ENCODE data around the gene IFRD2. TPM values are rescaled to one million over a fixed set of nuclear protein-coding genes. Genes with fewer than 3 reads are reported as not detected.

The IFRD2 gene
- total and polyA plus RNA-seq, 2 of the 13 experiments (the other 11 are each of a cell fraction or from before 2014, with no cell fraction given) = 32.8 to 96.1 TPM

- TF ChIP-seq HCFC1 (IDR thresholded peaks at IDR 0.05; ENCODE audit: low read depth, low read length) = no peak
- peak; percentile 58; the same call in 1 of the 2 replicates for TF ChIP-seq ZNF761 (CRISPR knock-in tag; conservative IDR thresholded peaks at IDR 0.05)
- TF ChIP-seq TBX3 (IDR thresholded peaks at IDR 0.05; ENCODE audit: borderline replicate concordance) = no peak
- TF ChIP-seq RBM22 (optimal IDR thresholded peaks at IDR 0.05; ENCODE audit: low read length) = peak; percentile 50
- peak; percentile 31; the same call in 1 of the 2 replicates for TF ChIP-seq HOXA3 (CRISPR knock-in tag; IDR thresholded peaks at IDR 0.05)
- no peak for TF ChIP-seq GMEB1 (CRISPR knock-in tag; IDR thresholded peaks at IDR 0.05; ENCODE audit: borderline replicate concordance)
- TF ChIP-seq ERF (CRISPR knock-in tag; IDR thresholded peaks at IDR 0.05) = 0 out of 2 replicates have a peak, but pooled peaks have one; percentile 3
- peak; percentile 44; the same call in 1 of the 2 replicates for TF ChIP-seq ARNTL (CRISPR knock-in tag; IDR thresholded peaks at IDR 0.05)
- TF ChIP-seq, protein P1, sequence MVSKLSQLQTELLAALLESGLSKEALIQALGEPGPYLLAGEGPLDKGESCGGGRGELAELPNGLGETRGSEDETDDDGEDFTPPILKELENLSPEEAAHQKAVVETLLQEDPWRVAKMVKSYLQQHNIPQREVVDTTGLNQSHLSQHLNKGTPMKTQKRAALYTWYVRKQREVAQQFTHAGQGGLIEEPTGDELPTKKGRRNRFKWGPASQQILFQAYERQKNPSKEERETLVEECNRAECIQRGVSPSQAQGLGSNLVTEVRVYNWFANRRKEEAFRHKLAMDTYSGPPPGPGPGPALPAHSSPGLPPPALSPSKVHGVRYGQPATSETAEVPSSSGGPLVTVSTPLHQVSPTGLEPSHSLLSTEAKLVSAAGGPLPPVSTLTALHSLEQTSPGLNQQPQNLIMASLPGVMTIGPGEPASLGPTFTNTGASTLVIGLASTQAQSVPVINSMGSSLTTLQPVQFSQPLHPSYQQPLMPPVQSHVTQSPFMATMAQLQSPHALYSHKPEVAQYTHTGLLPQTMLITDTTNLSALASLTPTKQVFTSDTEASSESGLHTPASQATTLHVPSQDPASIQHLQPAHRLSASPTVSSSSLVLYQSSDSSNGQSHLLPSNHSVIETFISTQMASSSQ (IDR thresholded peaks at IDR 0.05; ENCODE audit: low read depth) = no peak
- TF ChIP-seq, protein P1 (CRISPR knock-in tag; IDR thresholded peaks at IDR 0.05; ENCODE audit: borderline replicate concordance) = no peak
- TF ChIP-seq MED13 (CRISPR knock-in tag; IDR thresholded peaks at IDR 0.05) = peak; percentile 19; the same call in 1 of the 2 replicates
- no peak for TF ChIP-seq ELF3 (CRISPR knock-in tag; IDR thresholded peaks at IDR 0.05)
- peak; percentile 59; the same call in 1 of the 2 replicates for TF ChIP-seq ZNF343 (CRISPR knock-in tag; IDR thresholded peaks at IDR 0.05)
- TF ChIP-seq ZNF782 (CRISPR knock-in tag; IDR thresholded peaks at IDR 0.05; ENCODE audit: borderline replicate concordance) = peak; percentile 42; the same call in 1 of the 2 replicates
- TF ChIP-seq AGO2 (optimal IDR thresholded peaks at IDR 0.05; ENCODE audit: low read depth, low read length) = no peak
- TF ChIP-seq NR2C2 (CRISPR knock-in tag; IDR thresholded peaks at IDR 0.05; ENCODE audit: borderline replicate concordance) = peak; percentile 43; the same call in 1 of the 2 replicates
- peak; percentile 47; the same call in 1 of the 2 replicates for TF ChIP-seq RFXAP (CRISPR knock-in tag; IDR thresholded peaks at IDR 0.05; ENCODE audit: borderline replicate concordance)
- TF ChIP-seq, protein P2, sequence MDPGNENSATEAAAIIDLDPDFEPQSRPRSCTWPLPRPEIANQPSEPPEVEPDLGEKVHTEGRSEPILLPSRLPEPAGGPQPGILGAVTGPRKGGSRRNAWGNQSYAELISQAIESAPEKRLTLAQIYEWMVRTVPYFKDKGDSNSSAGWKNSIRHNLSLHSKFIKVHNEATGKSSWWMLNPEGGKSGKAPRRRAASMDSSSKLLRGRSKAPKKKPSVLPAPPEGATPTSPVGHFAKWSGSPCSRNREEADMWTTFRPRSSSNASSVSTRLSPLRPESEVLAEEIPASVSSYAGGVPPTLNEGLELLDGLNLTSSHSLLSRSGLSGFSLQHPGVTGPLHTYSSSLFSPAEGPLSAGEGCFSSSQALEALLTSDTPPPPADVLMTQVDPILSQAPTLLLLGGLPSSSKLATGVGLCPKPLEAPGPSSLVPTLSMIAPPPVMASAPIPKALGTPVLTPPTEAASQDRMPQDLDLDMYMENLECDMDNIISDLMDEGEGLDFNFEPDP (CRISPR knock-in tag; conservative IDR thresholded peaks at IDR 0.05) = no peak
- TF ChIP-seq RAD51 (IDR thresholded peaks at IDR 0.05; ENCODE audit: borderline replicate concordance) = no peak
- TF ChIP-seq, protein P3, sequence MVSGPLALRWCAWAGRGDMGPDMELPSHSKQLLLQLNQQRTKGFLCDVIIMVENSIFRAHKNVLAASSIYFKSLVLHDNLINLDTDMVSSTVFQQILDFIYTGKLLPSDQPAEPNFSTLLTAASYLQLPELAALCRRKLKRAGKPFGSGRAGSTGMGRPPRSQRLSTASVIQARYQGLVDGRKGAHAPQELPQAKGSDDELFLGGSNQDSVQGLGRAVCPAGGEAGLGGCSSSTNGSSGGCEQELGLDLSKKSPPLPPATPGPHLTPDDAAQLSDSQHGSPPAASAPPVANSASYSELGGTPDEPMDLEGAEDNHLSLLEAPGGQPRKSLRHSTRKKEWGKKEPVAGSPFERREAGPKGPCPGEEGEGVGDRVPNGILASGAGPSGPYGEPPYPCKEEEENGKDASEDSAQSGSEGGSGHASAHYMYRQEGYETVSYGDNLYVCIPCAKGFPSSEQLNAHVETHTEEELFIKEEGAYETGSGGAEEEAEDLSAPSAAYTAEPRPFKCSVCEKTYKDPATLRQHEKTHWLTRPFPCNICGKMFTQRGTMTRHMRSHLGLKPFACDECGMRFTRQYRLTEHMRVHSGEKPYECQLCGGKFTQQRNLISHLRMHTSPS (CRISPR knock-in tag; IDR thresholded peaks at IDR 0.05; ENCODE audit: low read depth) = peak; percentile 6; the same call in 1 of the 2 replicates
Observed at GRCh38 chr3:50269977-50270413, 22.2 kb downstream of the IFRD2 start (continued).

All from HepG2 (cell line).